ENCODE results near the gene GNB4. TPM values are rescaled to one million over a fixed set of nuclear protein-coding genes. Genes with fewer than 3 reads are reported as not detected.

The GNB4 gene
- total RNA-seq, 4 donors from 2014 or later, result 10.4 to 30.3 (median 19.7) TPM

DNA sequence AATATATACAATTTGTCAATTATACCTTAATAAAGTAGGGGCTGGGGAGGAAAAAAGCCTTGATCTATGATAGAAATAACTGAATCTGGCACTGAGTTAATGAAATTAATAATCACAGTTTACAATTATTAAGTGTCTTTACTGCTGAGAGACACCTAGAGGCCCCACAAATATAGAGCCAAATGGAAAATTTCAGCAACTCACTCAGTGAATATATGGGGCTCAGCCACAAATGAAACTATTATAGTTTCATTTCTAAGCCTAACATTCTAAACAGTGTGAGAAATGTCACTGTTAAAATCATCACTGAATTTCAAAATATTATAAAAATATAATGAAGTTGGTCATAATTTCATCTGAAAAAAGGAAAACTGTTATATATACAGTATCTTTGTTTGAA lies 40.3 kb downstream of the GNB4 start:
- H3K4me3 ChIP-seq, result no peak overlapping the region
- intact Hi-C loops (cut with DNase I), result no loop called here

DNA sequence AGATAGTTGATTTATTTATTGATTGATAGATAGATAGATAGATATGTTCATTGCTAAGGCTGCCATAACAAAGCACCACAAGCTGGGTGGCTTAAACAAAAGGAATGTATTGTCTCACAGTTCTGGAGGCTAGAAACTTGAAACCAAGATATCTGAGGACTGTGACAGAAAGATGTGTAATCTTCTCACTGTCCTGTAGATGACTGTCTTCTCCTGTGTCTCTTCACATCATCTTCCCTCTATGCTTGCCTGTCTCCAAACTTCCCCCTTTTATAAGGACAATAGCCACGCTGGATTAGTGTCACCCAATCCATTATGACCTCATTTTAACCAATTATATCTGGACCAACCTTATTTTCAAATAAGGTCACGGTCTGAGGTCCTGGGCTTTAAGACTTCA lies 40.9 kb downstream of the GNB4 start:
- H3K36me3 ChIP-seq, result peaks cover 0 to 75% (median 0%) of the 10 kb centered on the region in 3 donors
- H3K9me3 ChIP-seq, result no peaks in the 10 kb centered on the region
- DNase-seq, result no peak
- no peaks in the 10 kb centered on the region for H3K4me1 ChIP-seq
- no peak overlapping the region for H3K4me3 ChIP-seq
- intact Hi-C loops (cut with DNase I), result no loop called here
- 92 to 94% methylated on average over 2 of the region's 2 CpGs for WGBS, 2 donors
- H3K27ac ChIP-seq, result no peak overlapping the region
- H3K27me3 ChIP-seq, result no peaks in the 10 kb centered on the region
- TF ChIP-seq, protein P1, sequence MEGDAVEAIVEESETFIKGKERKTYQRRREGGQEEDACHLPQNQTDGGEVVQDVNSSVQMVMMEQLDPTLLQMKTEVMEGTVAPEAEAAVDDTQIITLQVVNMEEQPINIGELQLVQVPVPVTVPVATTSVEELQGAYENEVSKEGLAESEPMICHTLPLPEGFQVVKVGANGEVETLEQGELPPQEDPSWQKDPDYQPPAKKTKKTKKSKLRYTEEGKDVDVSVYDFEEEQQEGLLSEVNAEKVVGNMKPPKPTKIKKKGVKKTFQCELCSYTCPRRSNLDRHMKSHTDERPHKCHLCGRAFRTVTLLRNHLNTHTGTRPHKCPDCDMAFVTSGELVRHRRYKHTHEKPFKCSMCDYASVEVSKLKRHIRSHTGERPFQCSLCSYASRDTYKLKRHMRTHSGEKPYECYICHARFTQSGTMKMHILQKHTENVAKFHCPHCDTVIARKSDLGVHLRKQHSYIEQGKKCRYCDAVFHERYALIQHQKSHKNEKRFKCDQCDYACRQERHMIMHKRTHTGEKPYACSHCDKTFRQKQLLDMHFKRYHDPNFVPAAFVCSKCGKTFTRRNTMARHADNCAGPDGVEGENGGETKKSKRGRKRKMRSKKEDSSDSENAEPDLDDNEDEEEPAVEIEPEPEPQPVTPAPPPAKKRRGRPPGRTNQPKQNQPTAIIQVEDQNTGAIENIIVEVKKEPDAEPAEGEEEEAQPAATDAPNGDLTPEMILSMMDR (IDR thresholded peaks at IDR 0.05), result no peak
- TF ChIP-seq POLR2A (IDR thresholded peaks at IDR 0.05), result no peak

More for the DNA sequence above, 40.3 kb downstream of the GNB4 start:
- Histone ChIP-seq H3K9me3 (no peaks in the 10 kb centered on the region), H3K36me3 (peaks cover 0 to 77% (median 0%) of the 10 kb centered on the region in 3 donors), H3K4me1 (no peaks in the 10 kb centered on the region), H3K27ac (no peak overlapping the region), H3K27me3 (no peaks in the 10 kb centered on the region)
- TF ChIP-seq, protein P1 (IDR thresholded peaks at IDR 0.05), result no peak
- TF ChIP-seq POLR2A (IDR thresholded peaks at IDR 0.05), result no peak
- DNase-seq, result no peak

DNA sequence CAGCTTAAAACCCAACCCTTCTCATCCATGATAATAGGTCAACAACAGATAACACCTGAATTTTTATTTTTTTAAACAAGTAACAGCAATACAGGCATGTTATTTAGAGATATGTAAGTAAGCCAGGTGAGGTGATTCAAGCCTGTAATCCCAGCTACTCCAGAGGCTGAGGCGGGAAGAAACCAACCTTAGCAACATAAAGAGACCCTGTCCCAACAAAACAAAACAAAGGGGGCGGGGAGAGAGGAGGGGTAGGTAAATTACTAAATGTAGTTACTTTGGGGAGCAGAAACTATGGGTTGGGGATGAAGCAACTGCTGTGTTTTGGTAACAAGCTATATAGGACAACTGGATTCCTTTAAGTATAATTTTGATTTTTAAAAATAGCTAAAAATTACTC lies 47.0 kb downstream of the GNB4 start:
- Histone ChIP-seq H3K27me3 (no peaks in the 10 kb centered on the region), H3K4me3 (no peak overlapping the region), H3K4me1 (no peaks in the 10 kb centered on the region), H3K36me3 (peaks cover 0 to 76% (median 4%) of the 10 kb centered on the region in 3 donors), H3K9me3 (no peaks in the 10 kb centered on the region), H3K27ac (no peak overlapping the region)
- 89 to 96% methylated on average over 2 of the region's 2 CpGs for WGBS, 2 donors
- intact Hi-C loops (cut with DNase I), result no loop called here
- no peak for DNase-seq
- TF ChIP-seq, protein P1 (IDR thresholded peaks at IDR 0.05), result no peak
- no peak for TF ChIP-seq POLR2A (IDR thresholded peaks at IDR 0.05)

DNA sequence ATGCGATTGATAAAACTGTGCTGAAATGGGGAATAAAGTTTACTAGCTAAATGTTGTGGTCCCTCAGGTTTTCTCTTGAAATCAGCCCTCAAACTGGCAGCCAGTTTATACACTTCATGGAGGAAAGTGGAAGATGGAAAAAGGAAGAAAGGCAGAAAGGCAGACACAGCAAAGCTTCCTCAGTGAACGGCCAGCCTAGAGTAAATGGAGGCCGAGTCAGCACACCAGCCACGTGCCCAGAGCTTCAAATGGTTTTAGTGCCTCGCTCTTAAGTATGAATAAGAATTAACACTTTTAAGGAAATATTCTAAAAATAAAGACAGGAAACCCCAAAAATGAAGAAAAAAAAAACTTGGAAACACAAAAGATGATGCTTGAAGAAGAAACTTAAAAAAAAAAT lies 48.3 kb downstream of the GNB4 start:
- H3K4me1 ChIP-seq, result no peaks in the 10 kb centered on the region
- H3K27ac ChIP-seq, result no peak overlapping the region
- H3K36me3 ChIP-seq, result peaks cover 0 to 77% (median 4%) of the 10 kb centered on the region in 3 donors
- H3K4me3 ChIP-seq, result no peak overlapping the region
- no peaks in the 10 kb centered on the region for H3K9me3 ChIP-seq
- WGBS, 2 donors, result 81 to 82% methylated on average over 5 of the region's 5 CpGs
- DNase-seq, result no peak
- H3K27me3 ChIP-seq, result no peaks in the 10 kb centered on the region
- TF ChIP-seq, protein P1 (IDR thresholded peaks at IDR 0.05), result no peak
- no peak for TF ChIP-seq POLR2A (IDR thresholded peaks at IDR 0.05)
- intact Hi-C loops (cut with DNase I), result no loop called here

DNA sequence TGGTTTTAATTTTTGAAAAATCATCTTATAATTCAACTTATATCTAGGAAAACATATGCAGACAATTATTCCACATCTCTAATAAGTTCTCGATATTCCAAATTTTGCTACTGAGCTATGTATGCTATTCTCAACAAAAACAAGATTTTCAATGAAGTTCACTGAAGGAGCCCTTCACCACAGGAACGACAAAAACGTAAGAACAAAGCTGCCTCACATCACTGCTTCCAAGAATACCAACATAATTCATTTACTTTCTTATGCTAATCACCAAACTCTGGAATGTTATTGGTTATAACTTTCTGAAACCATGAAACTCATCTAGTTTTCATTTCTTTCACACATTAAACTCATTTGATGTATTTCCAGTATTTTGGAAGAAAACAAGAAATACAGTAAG lies 49.7 kb downstream of the GNB4 start:
- WGBS, 2 donors, result 83 to 85% methylated on average over 3 of the region's 3 CpGs
- Histone ChIP-seq H3K9me3 (no peaks in the 10 kb centered on the region), H3K27ac (no peak overlapping the region), H3K36me3 (peaks cover 0 to 79% (median 4%) of the 10 kb centered on the region in 3 donors), H3K4me3 (no peak overlapping the region), H3K27me3 (no peaks in the 10 kb centered on the region), H3K4me1 (no peaks in the 10 kb centered on the region)
- intact Hi-C loops (cut with DNase I), result no loop called here
- DNase-seq, result no peak
- TF ChIP-seq, protein P1 (IDR thresholded peaks at IDR 0.05), result no peak
- TF ChIP-seq POLR2A (IDR thresholded peaks at IDR 0.05), result no peak

All from esophagus squamous epithelium (tissue), 5 donors.